NB4 (cell line): ENCODE measurements around the gene KCNQ1.

Experiments used
- POLR2A ChIP-seq: IDR thresholded peaks from 2 replicates; pipeline ENCODE4 v1.6.1; 2011; ENCODE audit warnings: mild to moderate bottlenecking; ENCODE audit not compliant: insufficient read length; ENCODE audit errors: extremely low read depth
- TF ChIP-seq, protein P1 (sequence below): IDR thresholded peaks from one replicate; pipeline ENCODE4 v1.5.1; 2012; ENCODE audit warnings: low read depth, low read length
- TF ChIP-seq, protein P2 (sequence below): IDR thresholded peaks from 2 replicates; pipeline ENCODE4 v1.6.1; 2011; ENCODE audit warnings: low read depth, low read length

DNA sequence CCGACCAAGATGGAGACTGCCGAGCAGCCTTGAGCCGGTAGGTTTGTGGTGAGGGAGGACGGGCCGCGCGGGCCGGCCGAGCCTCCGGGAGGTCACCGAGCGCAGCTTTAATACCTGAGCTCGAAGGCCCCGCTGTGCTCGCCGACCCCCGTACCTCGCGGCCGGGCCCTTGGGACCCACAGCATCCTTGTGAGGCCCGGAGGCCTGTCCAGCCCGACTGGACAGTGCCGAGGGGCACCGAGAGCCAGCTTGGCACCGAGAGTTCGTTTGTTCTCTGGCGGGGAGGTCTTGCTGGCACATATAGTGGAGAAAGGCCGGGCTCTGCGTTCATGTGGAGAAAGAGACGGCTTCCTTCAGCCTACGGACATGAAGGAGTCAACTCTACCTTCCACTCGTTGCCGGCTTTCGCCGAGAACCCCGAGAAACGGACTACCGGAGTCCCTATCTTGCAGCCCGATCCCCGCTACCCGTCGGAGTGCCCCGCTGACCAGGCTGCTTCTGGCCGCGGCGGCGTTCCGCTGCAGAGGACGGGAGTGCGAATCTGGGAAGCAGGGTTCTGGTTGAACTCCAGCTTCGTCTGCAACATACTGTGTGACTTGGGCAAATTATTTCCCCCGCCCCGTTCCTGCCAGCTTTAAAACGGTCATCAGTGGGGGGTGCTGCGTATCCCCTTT is 43.9 kb upstream of the KCNQ1 start:
- no peak for TF ChIP-seq POLR2A
- TF ChIP-seq, protein P1, sequence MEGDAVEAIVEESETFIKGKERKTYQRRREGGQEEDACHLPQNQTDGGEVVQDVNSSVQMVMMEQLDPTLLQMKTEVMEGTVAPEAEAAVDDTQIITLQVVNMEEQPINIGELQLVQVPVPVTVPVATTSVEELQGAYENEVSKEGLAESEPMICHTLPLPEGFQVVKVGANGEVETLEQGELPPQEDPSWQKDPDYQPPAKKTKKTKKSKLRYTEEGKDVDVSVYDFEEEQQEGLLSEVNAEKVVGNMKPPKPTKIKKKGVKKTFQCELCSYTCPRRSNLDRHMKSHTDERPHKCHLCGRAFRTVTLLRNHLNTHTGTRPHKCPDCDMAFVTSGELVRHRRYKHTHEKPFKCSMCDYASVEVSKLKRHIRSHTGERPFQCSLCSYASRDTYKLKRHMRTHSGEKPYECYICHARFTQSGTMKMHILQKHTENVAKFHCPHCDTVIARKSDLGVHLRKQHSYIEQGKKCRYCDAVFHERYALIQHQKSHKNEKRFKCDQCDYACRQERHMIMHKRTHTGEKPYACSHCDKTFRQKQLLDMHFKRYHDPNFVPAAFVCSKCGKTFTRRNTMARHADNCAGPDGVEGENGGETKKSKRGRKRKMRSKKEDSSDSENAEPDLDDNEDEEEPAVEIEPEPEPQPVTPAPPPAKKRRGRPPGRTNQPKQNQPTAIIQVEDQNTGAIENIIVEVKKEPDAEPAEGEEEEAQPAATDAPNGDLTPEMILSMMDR: no peak
- TF ChIP-seq, protein P2, sequence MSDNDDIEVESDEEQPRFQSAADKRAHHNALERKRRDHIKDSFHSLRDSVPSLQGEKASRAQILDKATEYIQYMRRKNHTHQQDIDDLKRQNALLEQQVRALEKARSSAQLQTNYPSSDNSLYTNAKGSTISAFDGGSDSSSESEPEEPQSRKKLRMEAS: no peak
